H1 (cell line): Measurements from ENCODE around the gene ROBO4. TPM values are rescaled to one million over a fixed set of nuclear protein-coding genes. Genes with fewer than 3 reads are reported as not detected.

ENCODE experiments used
- CHD1 ChIP-seq: IDR thresholded peaks from 2 replicates; pipeline ENCODE4 v1.6.1; 2012; ENCODE audit warnings: low read depth, low read length, improper control_type of control experiment
- HDAC2 ChIP-seq, 2 experiments: fragments of 300-600 bp in 1 of 2; sonication (generic) in 1 of 2; IDR thresholded peaks; 2 replicates each; pipeline ENCODE4 v1.6.1; 2011 to 2012; ENCODE audit warnings: low read depth in 2 of 2, low read length in 2 of 2, mild to moderate bottlenecking in 2 of 2, moderate library complexity in 2 of 2, borderline replicate concordance in 1 of 2, inconsistent platforms in 1 of 2
- RBBP5 ChIP-seq: IDR thresholded peaks from 2 replicates; pipeline ENCODE4 v1.7.1; 2012; ENCODE audit warnings: low read depth, mild to moderate bottlenecking, inconsistent platforms, low read length, moderate library complexity, borderline replicate concordance
- polyA plus RNA-seq, 7 experiments: library from polyadenylated mRNA; depleted of rRNA in 3 of 7; stranded (reverse) in 5 of 7; unstranded in 2 of 7; fragments of >200 nt in 5 of 7; fragments of 200-250 nt in 2 of 7; gene quantifications; 1 replicate in 5 of 7; 2 replicates in 1 of 7; 4 replicates in 1 of 7; pipeline versions ENCODE4 v1.2.1 to v1.2.3, GENCODE V29; 2011 to 2013; ENCODE audit warnings: missing spikeins in 2 of 7, mixed read lengths in 2 of 7
- total RNA-seq: library from RNA; stranded (reverse); fragmentation: NEBNext Ultra II Directional; extraction: Animal tissue kit (Norgen Biotek cat#: 25700); gene quantifications from 2 replicates; pipeline ENCODE4 v1.2.1, GENCODE V29; 2021

The ROBO4 gene
- total and polyA plus RNA-seq, 2 of the 8 experiments (the other 6 are each of a cell fraction or from before 2014, with no cell fraction given) = 0.03 TPM; not detected in 1

DNA sequence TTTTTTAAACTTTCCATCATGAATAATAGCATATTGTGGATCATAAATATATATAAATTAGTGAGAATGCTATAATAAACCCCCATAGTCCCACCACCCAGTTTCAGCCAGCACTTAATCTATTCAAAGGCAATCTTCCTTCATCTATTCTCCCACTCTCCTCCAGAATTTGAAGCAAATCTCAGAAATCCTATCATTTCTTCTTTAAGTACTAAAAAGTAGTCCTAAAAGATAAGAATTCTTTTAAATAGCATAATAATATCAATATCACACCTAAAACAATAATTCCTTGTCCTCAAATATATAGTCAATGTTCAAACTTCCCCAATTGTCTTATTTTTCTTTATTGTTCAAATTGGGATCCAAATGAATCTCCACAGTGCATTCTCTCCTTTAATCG is 57.0 kb downstream of the ROBO4 start (continued):
- TF ChIP-seq HDAC2 (IDR thresholded peaks at IDR 0.05; ENCODE audit: borderline replicate concordance in 1 of 2, low read depth in 2 of 2, low read length in 2 of 2) (no peak), RBBP5 (no peak), CHD1 (no peak)
